Esophagus squamous epithelium (tissue), 5 donors: ENCODE measurements around the gene DPYSL4. TPM values are rescaled to one million over a fixed set of nuclear protein-coding genes. Genes with fewer than 3 reads are reported as not detected.

Experiments used
- DNase-seq: peaks from one replicate; lab custom pipeline; 2025; lab: John Stamatoyannopoulos, UW
- H3K27ac ChIP-seq, 4 donors: fragments of 200-600 bp; sonication (generic); one replicate each; pipeline ENCODE4 v1.5.1; 2016 to 2019; ENCODE audit warnings: mild to moderate bottlenecking in 1 of 4
- H3K27me3 ChIP-seq, 4 donors: fragments of 200-600 bp; sonication (generic); 1 replicate in 3 of 4; 2 replicates in 1 of 4; pipeline versions ENCODE4 v1.5.1 to v1.6.0; 2017 to 2021; ENCODE audit warnings: antibody characterized with exemption in 1 of 4
- H3K36me3 ChIP-seq, 3 donors: fragments of 200-600 bp; sonication (generic); one replicate each; pipeline ENCODE4 v1.5.1; 2016 to 2019
- H3K4me1 ChIP-seq, 3 donors: fragments of 200-600 bp; sonication (generic); one replicate each; pipeline ENCODE4 v1.5.1; 2017 to 2019
- H3K4me3 ChIP-seq, 4 donors: fragments of 200-600 bp; sonication (generic); 1 replicate in 3 of 4; 2 replicates in 1 of 4; pipeline ENCODE4 v1.5.1; 2016 to 2019; ENCODE audit warnings: mild to moderate bottlenecking in 2 of 4, moderate library complexity in 1 of 4
- H3K9me3 ChIP-seq, 3 donors: fragments of 200-600 bp; sonication (generic); one replicate each; pipeline ENCODE4 v1.5.1; 2016 to 2019
- CTCF ChIP-seq, 6 experiments: fragments of 450-650 bp in 4 of 6; fragments of 200-600 bp in 2 of 6; sonication (generic) in 2 of 6; IDR thresholded peaks; one replicate each; pipeline ENCODE4 v1.5.1; 2016 to 2019; ENCODE audit warnings: antibody characterized with exemption in 6 of 6, mild to moderate bottlenecking in 4 of 6, moderate library complexity in 4 of 6
- POLR2A ChIP-seq, 4 donors: fragments of 450-650 bp; IDR thresholded peaks; one replicate each; pipeline ENCODE4 v1.6.1; 2017; ENCODE audit warnings: antibody characterized with exemption in 4 of 4, mild to moderate bottlenecking in 4 of 4, moderate library complexity in 3 of 4
- WGBS, 2 donors: methylation state at CpG; one replicate each; pipeline ENCODE4 v1.1.5; 2018; 5-methylcytosine and 5-hydroxymethylcytosine counted together
- intact Hi-C: fragments of 100-400 bp; cut with DNase I; formaldehyde crosslinking; loops from one replicate; pipeline ENCODE4 v1.15.0; 2022
- total RNA-seq, 4 donors: library from RNA; depleted of rRNA; stranded (reverse); fragments of >200 nt; gene quantifications; one replicate each; pipeline ENCODE4 v1.1.0, GENCODE V29; 2016
- donor health status: DM: yes; HTN: yes; CAD: no.

DPYSL4 gene
- total RNA-seq, 4 donors from 2014 or later, result 0.95 to 1.6 TPM; not detected in 2

DNA sequence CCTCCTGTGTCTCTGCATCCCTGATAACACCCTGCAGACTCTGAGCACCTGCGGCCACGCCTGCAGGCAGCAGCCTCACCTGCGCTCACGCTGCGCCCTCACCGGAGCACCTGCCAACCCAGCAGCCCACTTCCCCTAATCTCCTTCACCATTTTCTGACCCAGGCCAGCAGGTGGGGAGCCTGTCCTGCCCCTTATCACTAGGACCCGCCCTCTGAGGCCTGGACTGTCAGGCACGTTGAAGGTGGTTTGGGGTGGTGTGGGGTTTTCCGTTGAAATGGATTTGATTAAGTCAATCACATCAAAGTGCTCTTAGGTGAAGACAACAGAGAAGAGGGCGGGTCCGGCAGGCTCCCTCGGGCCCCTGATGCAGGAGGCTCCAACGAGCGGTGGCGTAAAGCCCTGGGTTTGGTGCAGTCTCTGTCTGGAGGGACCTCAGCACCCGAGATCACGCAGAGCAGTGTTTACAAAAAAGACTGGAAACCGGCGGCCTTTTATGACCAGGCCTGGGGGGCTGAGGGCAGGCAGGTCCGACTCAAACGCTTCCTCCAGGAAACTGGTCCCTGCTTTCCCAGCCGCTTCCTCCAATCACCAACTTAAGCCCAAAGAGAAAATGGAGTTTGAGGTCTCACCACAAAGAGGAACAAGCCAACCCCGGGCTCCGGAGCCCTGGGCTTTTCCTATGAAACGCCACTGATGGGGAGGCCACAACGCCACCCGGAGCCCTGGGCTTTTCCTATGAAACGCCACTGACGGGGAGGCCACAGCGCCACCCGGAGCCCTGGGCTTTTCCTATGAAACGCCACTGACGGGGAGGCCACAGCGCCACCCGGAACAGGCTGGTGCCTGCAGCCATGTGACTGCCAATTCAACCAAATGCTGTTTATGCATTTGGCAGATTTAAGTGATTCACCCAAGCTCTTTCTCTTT, 45.5 kb downstream of the DPYSL4 start:
- Histone ChIP-seq H3K36me3 (no peaks in the 10 kb centered on the region), H3K27ac (no peak overlapping the region), H3K4me3 (no peak overlapping the region), H3K4me1 (peaks cover 0 to 15% (median 0%) of the 10 kb centered on the region in 3 donors), H3K9me3 (no peaks in the 10 kb centered on the region), H3K27me3 (no peaks in the 10 kb centered on the region)
- intact Hi-C loops, result no loop called here
- TF ChIP-seq POLR2A (IDR thresholded peaks at IDR 0.05), result no peak
- no peak for TF ChIP-seq CTCF (IDR thresholded peaks at IDR 0.05)
- whole genome bisulfite sequencing, 2 donors, result 58 to 59% methylated on average over 11 to 21 of the region's 35 CpGs
- DNase-seq, result no peak

GRCh38 chr10:132232981-132233380, 46.2 kb downstream of the DPYSL4 start:
- H3K27ac ChIP-seq, result no peak overlapping the region

GRCh38 chr10:132233501-132234085, 46.8 kb downstream of the DPYSL4 start:
- no peak for TF ChIP-seq CTCF (IDR thresholded peaks at IDR 0.05)
- no peak for TF ChIP-seq POLR2A (IDR thresholded peaks at IDR 0.05)
- intact Hi-C loops, result no loop called here
- WGBS, 2 donors, result 75% methylated on average over 7 of the region's 18 CpGs; no CpG with 5 or more reads in 1 of the 2 donors
- H3K9me3 ChIP-seq, result no peaks in the 10 kb centered on the region
- no peaks in the 10 kb centered on the region for H3K27me3 ChIP-seq
- no peak overlapping the region for H3K27ac ChIP-seq
- H3K4me1 ChIP-seq, result peaks cover 0 to 15% (median 0%) of the 10 kb centered on the region in 3 donors
- no peak overlapping the region for H3K4me3 ChIP-seq
- DNase-seq, result no peak
- H3K36me3 ChIP-seq, result no peaks in the 10 kb centered on the region

More at GRCh38 chr10:132232981-132233380, 46.2 kb downstream of the DPYSL4 start:
- H3K4me3 ChIP-seq, result no peak overlapping the region
- TF ChIP-seq CTCF (IDR thresholded peaks at IDR 0.05) (no peak), POLR2A (IDR thresholded peaks at IDR 0.05) (no peak)
- intact Hi-C loops, result no loop called here
- no peaks in the 10 kb centered on the region for H3K36me3 ChIP-seq
- peaks cover 0 to 15% (median 0%) of the 10 kb centered on the region in 3 donors for H3K4me1 ChIP-seq
- DNase-seq, result no peak
- WGBS, 2 donors, result 74 to 75% methylated on average over 8 to 9 of the region's 9 CpGs
- H3K9me3 ChIP-seq, result no peaks in the 10 kb centered on the region
- no peaks in the 10 kb centered on the region for H3K27me3 ChIP-seq

GRCh38 chr10:132234860-132235259, 48.1 kb downstream of the DPYSL4 start:
- H3K4me3 ChIP-seq, result no peak overlapping the region
- no peaks in the 10 kb centered on the region for H3K36me3 ChIP-seq
- DNase-seq, result no peak
- intact Hi-C loops, result no loop called here
- no peaks in the 10 kb centered on the region for H3K27me3 ChIP-seq
- H3K4me1 ChIP-seq, result peaks cover 0 to 12% (median 0%) of the 10 kb centered on the region in 3 donors
- no peak for TF ChIP-seq POLR2A (IDR thresholded peaks at IDR 0.05)
- TF ChIP-seq CTCF (IDR thresholded peaks at IDR 0.05), result no peak
- H3K27ac ChIP-seq, result no peak overlapping the region
- no peaks in the 10 kb centered on the region for H3K9me3 ChIP-seq
- 87 to 89% methylated on average over 4 to 6 of the region's 6 CpGs for WGBS, 2 donors

GRCh38 chr10:132236161-132236560, 49.4 kb downstream of the DPYSL4 start:
- H3K9me3 ChIP-seq, result no peaks in the 10 kb centered on the region
- intact Hi-C loops, result no loop called here
- no peak for DNase-seq

More at GRCh38 chr10:132236161-132236560, 49.4 kb downstream of the DPYSL4 start:
- Histone ChIP-seq H3K27me3 (no peaks in the 10 kb centered on the region), H3K4me1 (no peaks in the 10 kb centered on the region), H3K36me3 (no peaks in the 10 kb centered on the region), H3K4me3 (no peak overlapping the region), H3K27ac (no peak overlapping the region)
- TF ChIP-seq CTCF (IDR thresholded peaks at IDR 0.05) (no peak), POLR2A (IDR thresholded peaks at IDR 0.05) (no peak)
- WGBS, 2 donors, result 96% methylated on average over 5 of the region's 21 CpGs; no CpG with 5 or more reads in 1 of the 2 donors
